Astrocyte (in vitro differentiated cells and primary cell): ENCODE data around the gene NCKAP5L. TPM values are rescaled to one million over a fixed set of nuclear protein-coding genes. Genes with fewer than 3 reads are reported as not detected.

Experiments
- DNase-seq: peaks from one replicate; pipeline ENCODE4 v3.0.0-alpha.2; 2010; ENCODE audit warnings: low read depth
- FAIRE-seq: peaks from 2 replicates; lab custom pipeline; 2011; peaks lifted over from hg19 to GRCh38; lab: Jason Lieb, UNC
- H2AFZ ChIP-seq: 2 replicates; pipeline ENCODE4 v1.6.0; 2012; ENCODE audit warnings: low read depth, low read length, inconsistent platforms
- H3K27ac ChIP-seq: 2 replicates; pipeline ENCODE4 v1.5.1; 2011; ENCODE audit warnings: low read depth, low read length, inconsistent platforms
- H3K27me3 ChIP-seq: 2 replicates; pipeline ENCODE4 v1.6.0; 2011; ENCODE audit warnings: low read length, inconsistent platforms; ENCODE audit not compliant: insufficient read depth
- H3K36me3 ChIP-seq: 2 replicates; pipeline ENCODE4 v1.5.1; 2011; ENCODE audit warnings: low read length, inconsistent platforms; ENCODE audit not compliant: insufficient read depth
- H3K4me1 ChIP-seq: 2 replicates; pipeline ENCODE4 v1.5.1; 2011; ENCODE audit warnings: low read length, inconsistent platforms; ENCODE audit not compliant: insufficient read depth
- H3K4me2 ChIP-seq: 2 replicates; pipeline ENCODE4 v1.6.0; 2012; ENCODE audit warnings: low read length, inconsistent platforms
- H3K4me3 ChIP-seq: 2 replicates; pipeline ENCODE4 v1.5.1; 2011; ENCODE audit warnings: low read depth, mild to moderate bottlenecking, low read length, inconsistent platforms; ENCODE audit not compliant: insufficient read depth
- H3K79me2 ChIP-seq: 2 replicates; pipeline ENCODE4 v1.6.0; 2012; ENCODE audit warnings: mild to moderate bottlenecking, low read length, inconsistent platforms; ENCODE audit not compliant: insufficient read depth
- H3K9ac ChIP-seq: 2 replicates; pipeline ENCODE4 v1.6.0; 2012; ENCODE audit warnings: mild to moderate bottlenecking, low read length, inconsistent platforms
- H3K9me3 ChIP-seq: 2 replicates; pipeline ENCODE4 v1.5.1; 2012; ENCODE audit warnings: low read depth, mild to moderate bottlenecking, low read length, inconsistent platforms; ENCODE audit not compliant: insufficient read depth
- H4K20me1 ChIP-seq: 2 replicates; pipeline ENCODE4 v1.6.0; 2012; ENCODE audit warnings: low read length, inconsistent platforms; ENCODE audit not compliant: insufficient read depth
- H3K27ac Mint-ChIP-seq: one replicate; pipeline ENCODE4 v1.8.0; 2021; ENCODE audit warnings: mild to moderate bottlenecking, mixed read lengths; ENCODE audit not compliant: unreplicated experiment
- H3K27me3 Mint-ChIP-seq: one replicate; pipeline ENCODE4 v1.8.0; 2021; ENCODE audit warnings: low read depth, mixed read lengths; ENCODE audit not compliant: unreplicated experiment
- H3K36me3 Mint-ChIP-seq: one replicate; pipeline ENCODE4 v1.8.0; 2021; ENCODE audit warnings: low read depth, mixed read lengths; ENCODE audit not compliant: unreplicated experiment
- H3K4me1 Mint-ChIP-seq: one replicate; pipeline ENCODE4 v1.8.0; 2021; ENCODE audit warnings: low read depth, mixed read lengths; ENCODE audit not compliant: unreplicated experiment
- H3K4me3 Mint-ChIP-seq: one replicate; pipeline ENCODE4 v1.8.0; 2021; ENCODE audit warnings: mild to moderate bottlenecking, moderate library complexity, mixed read lengths; ENCODE audit not compliant: unreplicated experiment
- H3K9me3 Mint-ChIP-seq: one replicate; pipeline ENCODE4 v1.8.0; 2021; ENCODE audit warnings: mild to moderate bottlenecking, mixed read lengths; ENCODE audit not compliant: unreplicated experiment
- EZH2 ChIP-seq: IDR thresholded peaks from 2 replicates; pipeline ENCODE4 v1.6.1; 2012; ENCODE audit warnings: mild to moderate bottlenecking, low read length, inconsistent platforms; ENCODE audit not compliant: insufficient read depth
- total RNA-seq: library from RNA; stranded (reverse); gene quantifications from 2 replicates; pipeline ENCODE4 v1.2.1, GENCODE V29; 2021
- TF ChIP-seq, protein P1 (sequence below): IDR thresholded peaks from 2 replicates; pipeline ENCODE4 v1.5.1; 2011; ENCODE audit warnings: low read depth, mild to moderate bottlenecking, inconsistent platforms, low read length, moderate library complexity; ENCODE audit not compliant: insufficient read depth

The NCKAP5L gene
- total RNA-seq, 1 donor from 2014 or later: 59.5 TPM

- TF ChIP-seq, protein P1, sequence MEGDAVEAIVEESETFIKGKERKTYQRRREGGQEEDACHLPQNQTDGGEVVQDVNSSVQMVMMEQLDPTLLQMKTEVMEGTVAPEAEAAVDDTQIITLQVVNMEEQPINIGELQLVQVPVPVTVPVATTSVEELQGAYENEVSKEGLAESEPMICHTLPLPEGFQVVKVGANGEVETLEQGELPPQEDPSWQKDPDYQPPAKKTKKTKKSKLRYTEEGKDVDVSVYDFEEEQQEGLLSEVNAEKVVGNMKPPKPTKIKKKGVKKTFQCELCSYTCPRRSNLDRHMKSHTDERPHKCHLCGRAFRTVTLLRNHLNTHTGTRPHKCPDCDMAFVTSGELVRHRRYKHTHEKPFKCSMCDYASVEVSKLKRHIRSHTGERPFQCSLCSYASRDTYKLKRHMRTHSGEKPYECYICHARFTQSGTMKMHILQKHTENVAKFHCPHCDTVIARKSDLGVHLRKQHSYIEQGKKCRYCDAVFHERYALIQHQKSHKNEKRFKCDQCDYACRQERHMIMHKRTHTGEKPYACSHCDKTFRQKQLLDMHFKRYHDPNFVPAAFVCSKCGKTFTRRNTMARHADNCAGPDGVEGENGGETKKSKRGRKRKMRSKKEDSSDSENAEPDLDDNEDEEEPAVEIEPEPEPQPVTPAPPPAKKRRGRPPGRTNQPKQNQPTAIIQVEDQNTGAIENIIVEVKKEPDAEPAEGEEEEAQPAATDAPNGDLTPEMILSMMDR: no peak
- no peak for TF ChIP-seq EZH2
- Histone ChIP-seq H3K27me3 (no peaks in the 10 kb centered on the region), H4K20me1 (peaks cover 11% of the 10 kb centered on the region), H3K4me3 (no peak overlapping the region), H2AFZ (no peak overlapping the region), H3K4me1 (no peaks in the 10 kb centered on the region), H3K9ac (no peak overlapping the region), H3K4me2 (no peak overlapping the region), H3K27ac (no peak overlapping the region), H3K36me3 (peaks cover 10% of the 10 kb centered on the region), H3K79me2 (no peaks in the 10 kb centered on the region), H3K9me3 (no peaks in the 10 kb centered on the region)
- no peaks in the 10 kb centered on the region for H3K4me1 Mint-ChIP-seq
- H3K4me3 Mint-ChIP-seq: no peak overlapping the region
- peaks cover 2% of the 10 kb centered on the region for H3K9me3 Mint-ChIP-seq
- FAIRE-seq: no peak
- peaks cover 16% of the 10 kb centered on the region for H3K36me3 Mint-ChIP-seq
- no peak for DNase-seq
- no peak overlapping the region for H3K27ac Mint-ChIP-seq
- H3K27me3 Mint-ChIP-seq: no peaks in the 10 kb centered on the region
These were observed 37.3 kb downstream of the NCKAP5L start for GRCh38 chr12:49790741-49791555.

DNA sequence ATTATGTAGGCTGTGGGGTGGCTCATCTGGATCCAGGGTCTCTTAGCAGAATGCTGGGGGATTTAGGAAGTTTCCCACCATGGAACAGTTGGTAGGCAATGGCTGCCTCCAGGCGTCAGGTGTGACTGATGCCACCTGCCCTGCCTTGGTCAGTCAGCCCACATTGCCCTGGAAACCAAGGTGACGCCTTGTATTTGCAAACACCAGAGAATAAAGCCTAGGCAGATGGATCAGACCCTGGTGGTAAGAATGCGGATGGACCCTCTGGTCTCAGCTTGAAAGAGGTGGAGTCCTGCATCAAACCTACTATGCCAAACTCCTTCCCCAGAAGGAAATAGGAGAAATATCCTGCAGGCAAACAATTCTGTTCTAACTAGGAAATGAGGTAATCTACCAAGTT, 38.2 kb downstream of the NCKAP5L start:
- DNase-seq: no peak
- H3K9ac ChIP-seq: no peak overlapping the region
- TF ChIP-seq, protein P1: no peak
- no peak for TF ChIP-seq EZH2
- no peak for FAIRE-seq
- no peaks in the 10 kb centered on the region for H3K4me1 ChIP-seq
- H4K20me1 ChIP-seq: peaks cover 11% of the 10 kb centered on the region
- H3K27ac Mint-ChIP-seq: peak overlapping the region; percentile 26
- no peak overlapping the region for H3K4me3 ChIP-seq
- no peaks in the 10 kb centered on the region for H3K27me3 ChIP-seq
- peaks cover 2% of the 10 kb centered on the region for H3K9me3 Mint-ChIP-seq
- H3K4me2 ChIP-seq: no peak overlapping the region
- H3K4me1 Mint-ChIP-seq: peaks cover 2% of the 10 kb centered on the region
- H3K36me3 ChIP-seq: peaks cover 7% of the 10 kb centered on the region
- H3K79me2 ChIP-seq: no peaks in the 10 kb centered on the region
- peaks cover 14% of the 10 kb centered on the region for H3K36me3 Mint-ChIP-seq
- no peaks in the 10 kb centered on the region for H3K27me3 Mint-ChIP-seq
- no peaks in the 10 kb centered on the region for H3K9me3 ChIP-seq
- no peak overlapping the region for H2AFZ ChIP-seq
- H3K27ac ChIP-seq: no peak overlapping the region
- H3K4me3 Mint-ChIP-seq: no peak overlapping the region

- FAIRE-seq (no peak), DNase-seq (no peak)
- H3K9ac ChIP-seq: no peak overlapping the region
- no peak for TF ChIP-seq EZH2
- TF ChIP-seq, protein P1: no peak
- H3K4me2 ChIP-seq: no peak overlapping the region
- H3K4me3 ChIP-seq: no peak overlapping the region
- H3K9me3 ChIP-seq: no peaks in the 10 kb centered on the region
- no peaks in the 10 kb centered on the region for H3K27me3 Mint-ChIP-seq
- no peak overlapping the region for H2AFZ ChIP-seq
- H3K4me3 Mint-ChIP-seq: no peak overlapping the region
- peaks cover 12% of the 10 kb centered on the region for H3K4me1 Mint-ChIP-seq
- no peak overlapping the region for H3K27ac ChIP-seq
- peaks cover 14% of the 10 kb centered on the region for H3K36me3 Mint-ChIP-seq
- peaks cover 7% of the 10 kb centered on the region for H3K36me3 ChIP-seq
- peaks cover 8% of the 10 kb centered on the region for H3K4me1 ChIP-seq
- H3K79me2 ChIP-seq: no peaks in the 10 kb centered on the region
- no peak overlapping the region for H3K27ac Mint-ChIP-seq
- peaks cover 11% of the 10 kb centered on the region for H4K20me1 ChIP-seq
- H3K9me3 Mint-ChIP-seq: peaks cover 2% of the 10 kb centered on the region
- no peaks in the 10 kb centered on the region for H3K27me3 ChIP-seq
These were observed 40.5 kb downstream of the NCKAP5L start for GRCh38 chr12:49787672-49788071.
